Measurements from ENCODE around the gene REG1B.

The REG1B gene, protein sequence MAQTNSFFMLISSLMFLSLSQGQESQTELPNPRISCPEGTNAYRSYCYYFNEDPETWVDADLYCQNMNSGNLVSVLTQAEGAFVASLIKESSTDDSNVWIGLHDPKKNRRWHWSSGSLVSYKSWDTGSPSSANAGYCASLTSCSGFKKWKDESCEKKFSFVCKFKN

GRCh38 chr2:79087785-79088364 lies at the start of gene REG1B:
TSS of gene REG1B (minus strand) at chr2:79087993. CDS start at chr2:79087612, 381 bp downstream.
- TF ChIP-seq CTCF (IDR thresholded peaks at IDR 0.05; ENCODE audit: low read depth, low read length): no peak
- Histone ChIP-seq H3K27ac (no peak within 1 kb of the TSS), H3K36me3 (no peaks in the 10 kb centered on the region), H3K27me3 (ENCODE audit: insufficient read depth, low read depth, severe bottlenecking) (peaks cover 49% of the 10 kb centered on the region), H3K4me3 (ENCODE audit: low read depth, low read length) (no peak within 1 kb of the TSS), H3K9me3 (ENCODE audit: severe bottlenecking) (no peaks in the 10 kb centered on the region)
- DNase-seq: no peak

DNA sequence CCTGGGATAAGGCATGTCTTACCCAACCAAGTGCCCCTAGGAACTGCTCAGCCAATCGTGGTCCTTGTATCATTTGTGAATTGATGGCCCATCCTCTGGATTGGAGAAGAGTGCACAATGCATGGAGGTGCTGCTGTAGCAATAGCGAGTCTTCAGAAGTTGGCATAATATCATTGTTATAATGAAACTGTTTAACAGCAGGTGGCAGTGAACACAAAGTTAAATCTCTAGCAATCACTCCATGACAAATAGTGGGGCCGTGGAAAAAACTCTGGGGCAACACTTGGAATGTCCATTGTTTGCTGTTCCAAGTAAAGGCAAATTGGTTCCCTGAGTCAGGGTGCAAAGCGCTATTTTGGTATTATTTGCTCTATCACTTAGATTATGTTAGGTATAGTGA lies 43.9 kb upstream of the REG1B start:
- no peaks in the 10 kb centered on the region for H3K9me3 ChIP-seq (ENCODE audit: severe bottlenecking)
- H3K27me3 ChIP-seq (ENCODE audit: insufficient read depth, low read depth, severe bottlenecking): peaks cover 70% of the 10 kb centered on the region
- DNase-seq: no peak
- no peak overlapping the region for H3K27ac ChIP-seq
- H3K4me3 ChIP-seq (ENCODE audit: low read depth, low read length): no peak overlapping the region
- no peak for TF ChIP-seq CTCF (IDR thresholded peaks at IDR 0.05; ENCODE audit: low read depth, low read length)
- no peaks in the 10 kb centered on the region for H3K36me3 ChIP-seq

DNA sequence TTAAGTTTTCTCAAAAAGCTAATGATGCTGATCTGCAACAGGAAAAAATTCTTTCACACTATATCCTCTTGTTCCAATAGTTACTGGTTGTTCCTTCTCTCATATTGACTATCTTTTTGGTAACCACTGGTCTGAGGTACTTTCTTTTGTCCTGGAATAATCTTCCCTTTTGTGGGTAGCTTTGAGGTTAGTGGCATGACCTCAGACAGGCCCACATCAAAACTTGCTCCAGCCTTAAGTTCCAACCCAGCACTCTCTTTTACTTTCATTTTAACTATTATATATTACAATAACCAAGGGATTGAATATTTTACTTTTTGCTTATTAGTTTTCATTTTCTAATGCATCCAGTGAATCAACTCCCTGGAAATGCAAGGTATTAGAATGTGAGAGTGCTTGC lies 42.0 kb upstream of the REG1B start:
- no peak overlapping the region for H3K4me3 ChIP-seq (ENCODE audit: low read depth, low read length)
- peaks cover 61% of the 10 kb centered on the region for H3K27me3 ChIP-seq (ENCODE audit: insufficient read depth, low read depth, severe bottlenecking)
- TF ChIP-seq CTCF (IDR thresholded peaks at IDR 0.05; ENCODE audit: low read depth, low read length): no peak
- H3K9me3 ChIP-seq (ENCODE audit: severe bottlenecking): no peaks in the 10 kb centered on the region
- H3K27ac ChIP-seq: no peak overlapping the region
- DNase-seq: no peak
- H3K36me3 ChIP-seq: no peaks in the 10 kb centered on the region

DNA sequence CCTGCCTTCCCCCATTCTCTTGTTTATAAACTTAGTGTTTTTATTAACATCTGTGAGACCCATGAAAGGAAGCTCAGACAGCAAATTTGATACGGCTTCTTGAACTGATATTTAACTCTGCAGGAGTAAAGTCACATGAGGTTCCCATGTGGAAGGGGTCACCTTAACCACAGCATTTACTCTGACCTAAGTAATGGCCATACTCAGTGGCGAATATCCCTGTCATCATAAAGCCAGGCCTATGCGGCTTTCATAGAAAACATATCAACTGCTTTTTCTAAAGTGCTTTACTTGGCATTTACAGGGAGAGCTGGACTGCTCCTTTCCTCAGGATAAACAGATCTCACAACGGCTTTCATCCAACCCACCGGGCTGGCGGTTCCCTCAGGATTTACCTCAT lies 41.5 kb upstream of the REG1B start:
- no peak for TF ChIP-seq CTCF (IDR thresholded peaks at IDR 0.05; ENCODE audit: low read depth, low read length)
- no peak for DNase-seq

GRCh38 chr2:79128406-79128805 lies 40.6 kb upstream of the REG1B start:
- Histone ChIP-seq H3K36me3 (no peaks in the 10 kb centered on the region), H3K9me3 (ENCODE audit: severe bottlenecking) (no peaks in the 10 kb centered on the region), H3K27me3 (ENCODE audit: insufficient read depth, low read depth, severe bottlenecking) (peaks cover 49% of the 10 kb centered on the region), H3K27ac (no peak overlapping the region), H3K4me3 (ENCODE audit: low read depth, low read length) (no peak overlapping the region)
- no peak for DNase-seq
- no peak for TF ChIP-seq CTCF (IDR thresholded peaks at IDR 0.05; ENCODE audit: low read depth, low read length)

More for the DNA sequence above, 41.5 kb upstream of the REG1B start:
- peaks cover 57% of the 10 kb centered on the region for H3K27me3 ChIP-seq (ENCODE audit: insufficient read depth, low read depth, severe bottlenecking)
- H3K9me3 ChIP-seq (ENCODE audit: severe bottlenecking): no peaks in the 10 kb centered on the region
- H3K36me3 ChIP-seq: no peaks in the 10 kb centered on the region
- no peak overlapping the region for H3K27ac ChIP-seq
- no peak overlapping the region for H3K4me3 ChIP-seq (ENCODE audit: low read depth, low read length)

DNA sequence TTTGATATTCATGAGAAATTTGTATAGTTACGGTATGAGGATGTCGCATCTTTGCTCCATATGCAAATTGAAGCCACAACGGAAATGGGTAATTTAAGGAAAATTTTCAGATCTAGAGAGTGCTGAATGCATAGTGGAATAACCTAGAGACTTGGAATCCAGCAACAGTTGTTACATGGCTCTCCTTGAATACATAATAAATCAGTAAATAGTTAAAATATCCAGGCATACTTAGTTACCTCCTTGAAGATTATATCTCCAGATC lies 37.9 kb upstream of the REG1B start:
- Histone ChIP-seq H3K9me3 (ENCODE audit: severe bottlenecking) (no peaks in the 10 kb centered on the region), H3K4me3 (ENCODE audit: low read depth, low read length) (no peak overlapping the region), H3K27ac (no peak overlapping the region), H3K36me3 (no peaks in the 10 kb centered on the region), H3K27me3 (ENCODE audit: insufficient read depth, low read depth, severe bottlenecking) (peaks cover 40% of the 10 kb centered on the region)
- TF ChIP-seq CTCF (IDR thresholded peaks at IDR 0.05; ENCODE audit: low read depth, low read length): no peak
- DNase-seq: no peak

Data from WERI-Rb-1 (cell line).